SH-SY5Y (cell line): Measurements from ENCODE around the gene CREB1.

Source experiments
- GATA2 ChIP-seq: IDR thresholded peaks from 2 replicates; pipeline ENCODE4 v1.6.1; 2011; ENCODE audit warnings: mild to moderate bottlenecking, low read depth, low read length
- GATA3 ChIP-seq: IDR thresholded peaks from 2 replicates; pipeline ENCODE4 v1.6.1; 2011; ENCODE audit warnings: low read depth, mild to moderate bottlenecking, low read length, moderate library complexity

DNA sequence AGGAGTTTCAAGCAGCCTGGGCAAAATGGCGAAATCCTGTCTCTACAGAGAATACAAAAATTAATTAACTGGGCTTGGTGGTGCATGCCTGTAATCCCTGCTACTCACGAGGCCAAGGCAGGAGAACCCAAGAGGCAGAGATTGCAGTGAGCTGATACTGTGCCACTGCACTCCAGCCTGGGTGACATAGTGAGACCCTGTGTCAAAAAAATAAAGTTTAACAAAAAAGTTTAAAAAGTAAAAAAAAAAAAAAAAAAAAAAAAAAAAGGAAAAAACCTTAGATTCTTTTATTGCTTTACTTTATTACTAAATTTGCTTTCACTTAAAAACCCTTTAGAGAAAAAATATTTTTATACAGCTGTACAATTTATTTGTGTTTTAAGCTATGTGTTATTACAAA lies 10.7 kb downstream of the CREB1 start:
- no peak for TF ChIP-seq GATA2
- no peak for TF ChIP-seq GATA3
